Stimulated activated CD8-positive, alpha-beta memory T cell treated with anti-CD3 and anti-CD28 coated beads, Interleukin-15, amount 100 ng/mL, for 24 hours (primary cell): Measurements from ENCODE around the gene TNFSF12.

Experiments used
- DNase-seq: peaks from one replicate; pipeline ENCODE4 v3.0.0-alpha.2; 2020; ENCODE audit warnings: low read depth

TNFSF12 gene

GRCh38 chr17:7544911-7545310, 3.9 kb upstream of the TNFSF12 start:
- DNase-seq: no peak

- DNase-seq: no peak
Measured at GRCh38 chr17:7549401-7550055, 670 bp downstream of the TNFSF12 start.

- no peak for DNase-seq
Measured at GRCh38 chr17:7550344-7550743, 1.5 kb downstream of the TNFSF12 start.

GRCh38 chr17:7551396-7551795, 2.5 kb downstream of the TNFSF12 start:
- no peak for DNase-seq

- no peak for DNase-seq
Measured at GRCh38 chr17:7552621-7553051, 3.8 kb downstream of the TNFSF12 start.

- no peak for DNase-seq
Measured at GRCh38 chr17:7553356-7553755, 4.5 kb downstream of the TNFSF12 start.

GRCh38 chr17:7555320-7555948, 6.6 kb downstream of the TNFSF12 start:
- no peak for DNase-seq

GRCh38 chr17:7556627-7557026, 7.8 kb downstream of the TNFSF12 start:
- no peak for DNase-seq

- no peak for DNase-seq
Measured at GRCh38 chr17:7557147-7557764, 8.4 kb downstream of the TNFSF12 start.

- DNase-seq: no peak
Measured at GRCh38 chr17:7557775-7558543, 9.1 kb downstream of the TNFSF12 start.

GRCh38 chr17:7558544-7559319, 9.9 kb downstream of the TNFSF12 start, which contains the start of gene TNFSF13:
TNFSF13 (plus strand) TSS chr17:7558750; CDS start chr17:7559040, 290 bp downstream.
- DNase-seq: no peak

- no peak for DNase-seq
Measured at GRCh38 chr17:7559320-7560171, 10.7 kb downstream of the TNFSF12 start.

- DNase-seq: no peak
Measured at GRCh38 chr17:7560172-7561027, 11.5 kb downstream of the TNFSF12 start.

- DNase-seq: peak; percentile 63
Measured at GRCh38 chr17:7561028-7561575, 12.2 kb downstream of the TNFSF12 start.

- peak; percentile 91 for DNase-seq
Measured at GRCh38 chr17:7561589-7562207, 12.8 kb downstream of the TNFSF12 start, which contains the start of gene SENP3. SENP3 (plus strand) TSS chr17:7561919; CDS start chr17:7563077, 1,158 bp downstream.

GRCh38 chr17:7562208-7562605, 13.3 kb downstream of the TNFSF12 start:
- no peak for DNase-seq

- no peak for DNase-seq
Measured at GRCh38 chr17:7563115-7563869, 14.4 kb downstream of the TNFSF12 start.

- DNase-seq: no peak
Measured at GRCh38 chr17:7569571-7569970, 20.7 kb downstream of the TNFSF12 start.
